NCI-H187 (cell line): ENCODE data around the gene CRY1.
A peak's percentile ranks its signal among the peaks of the same experiment; 100 is the strongest.
"Not testable (repeated sequence)": the region's sequence is repeated elsewhere in the genome, so short reads cannot be mapped to it uniquely, and the experiment has no call there.

Experiments used
- DNase-seq, 2 experiments: peaks; one replicate each; lab custom pipeline; 2025; lab: John Stamatoyannopoulos, UW

CRY1 gene

DNA sequence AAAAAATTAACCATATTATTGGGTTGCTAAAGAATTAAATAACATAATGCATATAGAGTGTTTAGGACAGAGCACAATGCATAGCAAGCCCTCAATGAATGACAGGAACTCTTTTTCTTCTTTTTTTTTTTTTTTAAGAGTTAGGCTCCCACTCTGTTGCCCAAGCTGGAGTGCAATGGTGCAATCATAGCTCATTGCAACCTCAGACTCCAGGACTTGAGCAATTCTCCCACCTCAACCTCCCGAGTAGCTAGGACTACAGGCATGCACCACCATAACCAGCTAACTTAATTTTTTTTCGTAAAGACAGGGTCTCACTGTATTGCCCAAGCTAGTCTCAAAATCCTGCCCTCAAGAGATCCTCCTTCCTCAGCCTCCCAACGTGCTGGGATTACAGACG is 85.9 kb downstream of the CRY1 start:
- no peak for DNase-seq

DNA sequence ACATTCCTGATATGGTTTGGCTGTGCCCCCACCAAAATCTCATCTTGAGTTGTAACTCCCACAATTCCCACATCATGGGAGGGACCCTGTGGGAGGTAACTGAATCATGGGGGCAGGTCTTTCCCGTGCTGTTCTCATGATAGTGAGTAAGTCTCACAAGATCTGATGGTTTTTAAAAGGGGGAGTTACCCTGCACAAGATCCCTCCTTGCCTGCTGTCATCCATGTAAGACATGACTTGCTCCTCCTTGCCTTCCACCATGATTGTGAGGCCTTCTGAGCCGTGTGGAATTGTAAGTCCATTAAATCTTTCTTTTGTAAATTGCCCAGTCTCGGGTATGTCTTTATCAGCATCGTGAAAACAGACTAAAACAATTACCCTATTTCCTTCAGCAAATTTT is 90.7 kb downstream of the CRY1 start:
- DNase-seq: not testable (repeated sequence)

DNA sequence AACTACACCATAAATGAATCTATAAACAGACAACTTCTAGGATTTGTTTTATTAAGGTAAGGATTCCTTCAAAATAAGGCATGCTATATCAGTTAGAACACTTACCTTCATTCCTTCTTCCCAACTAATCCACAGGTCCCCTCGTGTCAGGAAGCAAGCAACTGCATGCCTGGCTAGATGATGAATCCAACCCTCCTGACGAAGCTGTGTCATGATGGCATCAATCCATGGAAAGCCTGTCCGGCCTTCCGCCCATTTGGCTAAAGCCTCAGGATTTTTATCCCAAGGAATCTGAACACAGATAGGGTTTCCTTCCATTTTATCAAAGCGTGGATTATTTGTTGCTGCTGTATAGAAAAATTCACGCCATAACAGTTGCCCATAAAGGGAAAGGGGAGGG is 93.9 kb downstream of the CRY1 start:
- no peak for DNase-seq

DNA sequence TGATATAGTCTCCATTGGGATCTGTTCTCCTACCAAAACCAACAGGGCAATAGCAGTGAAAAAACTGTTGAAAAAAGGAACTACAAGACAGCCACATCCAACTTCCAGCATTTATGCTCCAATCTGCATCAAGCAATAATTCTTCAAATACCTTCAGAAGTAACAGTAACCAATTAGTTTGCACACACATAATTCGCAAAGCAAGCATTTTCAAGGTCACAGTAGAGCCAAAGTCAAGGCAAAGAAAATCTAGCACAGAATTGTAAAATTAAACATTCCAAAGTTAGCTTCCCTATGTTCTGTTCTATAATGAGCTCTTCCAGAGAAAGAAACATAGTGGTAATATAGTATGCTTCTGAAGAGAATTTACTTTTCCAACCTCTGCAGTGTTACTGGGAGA is 95.4 kb downstream of the CRY1 start:
- no peak for DNase-seq

DNA sequence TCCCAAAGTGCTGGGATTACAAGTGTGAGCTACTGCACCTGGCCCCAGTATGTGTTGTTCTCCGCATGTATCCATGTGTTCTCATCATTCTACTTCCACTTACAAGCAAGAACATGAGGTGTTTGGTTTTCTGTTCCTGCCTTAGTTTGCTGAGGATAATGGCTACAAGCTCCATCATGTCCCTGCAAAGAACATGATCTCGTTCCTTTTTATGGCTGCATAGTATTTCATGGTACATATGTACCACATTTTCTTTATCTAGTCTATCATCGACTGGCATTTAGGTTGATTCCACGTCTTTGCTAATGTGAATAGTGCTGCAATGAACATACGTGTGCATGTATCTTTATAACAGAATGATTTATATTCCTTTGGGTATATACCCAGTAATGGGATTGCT is 97.2 kb downstream of the CRY1 start:
- DNase-seq: not testable (repeated sequence)

DNA sequence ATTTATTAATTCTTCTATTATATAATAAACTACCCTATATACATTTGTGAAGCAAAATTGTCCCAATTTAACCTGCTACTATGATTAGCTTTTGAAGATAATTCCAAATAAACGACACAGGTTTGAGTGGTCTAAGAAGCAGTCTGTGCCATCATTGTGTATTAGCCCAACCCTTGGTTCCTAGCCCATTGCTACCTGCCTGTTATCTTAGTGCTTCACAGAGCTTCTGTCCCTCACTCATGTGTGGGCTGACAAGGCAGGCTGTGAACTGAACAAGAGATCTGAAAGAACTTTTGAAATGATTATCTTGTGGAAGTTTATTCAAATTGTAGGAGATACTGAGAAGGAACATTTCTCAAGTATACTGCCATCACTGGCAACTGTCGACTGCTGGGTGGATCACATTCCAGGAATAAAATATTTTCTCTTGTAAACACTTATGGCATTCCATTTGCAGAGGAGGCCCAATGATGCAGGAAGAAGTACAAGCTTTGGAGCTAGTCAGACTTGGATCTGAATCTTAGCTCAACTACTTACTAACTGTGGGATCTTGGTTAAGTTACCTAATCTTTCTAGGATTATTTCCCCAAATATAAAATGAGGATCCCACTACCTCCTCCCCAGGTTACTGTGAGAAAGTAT is 98.6 kb downstream of the CRY1 start:
- no peak for DNase-seq

DNA sequence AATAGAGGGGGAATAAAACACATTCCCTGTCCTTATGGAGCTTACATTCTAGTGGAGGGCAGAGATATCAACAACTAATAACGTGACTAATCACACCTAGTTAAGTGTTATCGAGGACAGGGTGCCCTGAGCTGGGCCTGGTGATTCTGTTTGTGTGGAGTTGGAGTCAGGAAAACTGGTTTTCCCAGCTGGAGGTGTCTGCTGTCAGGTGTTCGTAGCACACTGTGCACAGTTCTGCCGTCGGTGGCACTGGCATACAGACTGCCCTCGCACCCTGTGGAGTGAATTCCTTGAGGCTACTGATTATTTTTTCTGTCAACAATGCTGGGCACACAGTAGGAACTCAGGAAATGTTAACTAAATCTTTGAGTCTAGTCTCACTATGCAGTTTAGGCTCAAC is 105.5 kb downstream of the CRY1 start:
- DNase-seq: no peak

DNA sequence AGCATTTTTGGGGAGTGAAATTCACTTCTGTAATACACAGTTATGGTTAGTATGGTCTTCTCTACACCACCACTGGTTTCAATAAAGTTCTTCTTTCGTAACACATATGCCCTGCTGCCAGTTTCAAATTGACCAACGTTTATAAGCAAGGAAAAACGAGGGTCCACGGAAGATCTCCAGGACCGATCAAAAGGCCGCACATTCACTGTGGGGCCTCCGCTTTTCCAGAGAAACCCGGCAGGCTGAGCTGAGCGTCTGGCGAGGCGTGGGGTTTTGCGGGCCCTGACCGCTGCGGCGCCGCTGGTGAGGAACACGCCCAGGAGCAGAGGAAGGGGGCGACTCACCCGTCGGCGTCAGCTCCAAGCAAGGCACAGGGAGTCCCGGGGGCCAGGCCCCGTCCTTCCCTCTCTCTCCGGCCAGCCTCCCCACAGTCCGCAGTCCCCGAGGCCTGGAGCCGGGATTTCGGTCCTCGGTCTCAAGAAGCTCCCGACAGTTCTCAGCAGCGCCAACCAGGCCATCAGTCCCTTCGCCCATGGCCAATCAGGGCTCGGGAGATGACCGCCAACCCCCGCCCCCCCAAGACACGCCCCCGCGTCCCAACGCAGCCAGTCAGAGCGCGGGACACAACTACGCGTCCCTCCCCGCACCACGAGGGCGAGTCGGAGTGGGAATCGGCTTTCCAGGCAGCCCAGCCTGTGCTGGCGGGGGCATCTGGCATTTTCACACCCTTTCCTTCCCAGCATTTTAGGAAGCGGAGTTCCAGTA is 106.5 kb downstream of the CRY1 start, which contains the start of gene MTERF2:
MTERF2 (minus strand) TSS at position 522 of the 765 bp plus-strand sequence. CDS start 8,432 bp downstream, outside the sequence.
- peak; percentile 84 to 95 for DNase-seq

DNA sequence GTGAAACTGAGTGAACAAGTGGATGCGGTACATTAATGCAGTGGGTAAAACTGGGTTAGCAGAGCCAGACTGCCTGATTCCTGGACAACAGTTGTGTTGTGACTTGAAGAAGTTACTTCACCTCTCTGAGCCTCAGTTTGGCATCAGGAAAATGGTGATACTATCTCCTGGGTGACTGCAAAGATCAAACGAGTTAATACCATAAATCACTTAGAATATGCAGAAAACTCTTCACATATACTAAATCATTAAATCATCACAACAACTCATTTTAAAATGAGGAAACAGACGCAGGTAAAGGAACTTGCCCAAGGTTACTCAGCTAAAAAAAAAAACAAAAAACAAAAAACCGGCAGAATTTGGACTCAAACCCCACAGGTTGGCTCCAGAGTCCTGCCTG is 107.2 kb downstream of the CRY1 start:
- DNase-seq: no peak

DNA sequence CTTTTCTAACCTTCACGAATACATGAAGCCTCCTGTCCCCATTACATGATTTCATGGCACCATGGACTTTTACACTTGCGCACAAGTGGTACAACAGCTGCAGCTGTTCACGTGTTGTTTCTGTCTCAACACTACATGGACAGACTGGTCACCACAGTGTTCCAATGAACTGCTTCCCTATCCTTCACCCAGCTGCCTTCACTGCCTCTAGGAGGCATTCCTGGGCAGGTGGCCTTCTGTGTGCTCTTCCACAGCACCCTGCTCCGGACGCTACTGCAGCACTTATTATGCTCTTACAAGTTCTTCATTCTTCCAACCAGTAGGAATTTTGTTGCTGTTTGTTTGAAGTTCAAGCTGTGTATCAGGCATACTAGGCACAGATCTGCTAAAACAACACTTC is 107.9 kb downstream of the CRY1 start:
- no peak for DNase-seq

DNA sequence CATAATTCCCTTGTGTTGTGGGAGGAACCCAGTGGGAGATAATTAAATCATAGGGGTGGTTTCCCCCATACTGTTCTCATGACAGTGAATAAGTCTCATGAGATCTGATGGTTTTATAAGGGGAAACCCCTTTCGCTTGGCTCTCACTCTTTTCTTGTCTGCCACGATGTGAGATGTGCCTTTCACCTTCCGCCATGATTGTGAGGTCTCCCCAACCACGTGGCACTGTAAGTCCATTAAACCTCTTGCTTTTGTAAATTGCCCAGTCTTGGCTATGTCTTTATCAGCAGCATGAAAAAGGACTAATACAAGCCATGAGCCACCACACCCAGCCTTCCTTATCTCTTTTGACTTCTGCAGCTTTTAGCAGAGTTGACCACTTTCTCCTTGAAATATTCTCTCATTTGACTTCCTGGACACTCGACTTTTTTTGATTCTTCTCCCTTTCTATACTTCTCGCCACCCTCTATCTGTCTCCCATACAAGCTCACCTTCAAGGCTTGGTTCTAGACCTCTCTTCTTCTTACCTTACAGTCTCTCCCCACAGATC is 108.7 kb downstream of the CRY1 start:
- no peak for DNase-seq

DNA sequence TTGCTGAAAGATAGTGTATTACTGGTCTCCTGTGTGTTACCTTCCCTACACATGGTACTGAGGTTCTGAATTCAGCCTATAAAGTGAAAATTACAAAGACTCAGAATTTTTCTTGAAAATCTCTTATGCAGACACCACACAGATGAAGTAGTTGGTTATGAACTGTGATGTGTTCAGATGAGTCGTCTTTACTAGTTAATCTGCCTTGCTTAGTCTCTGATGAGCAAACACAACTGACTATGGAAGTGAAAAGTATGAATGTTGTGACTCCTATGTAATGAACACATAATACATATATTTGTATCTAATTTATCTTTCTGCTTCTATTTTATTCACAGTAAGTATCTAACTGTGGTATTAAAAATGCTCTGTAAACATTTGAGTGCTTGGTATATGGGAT is 111.1 kb downstream of the CRY1 start:
- no peak for DNase-seq

DNA sequence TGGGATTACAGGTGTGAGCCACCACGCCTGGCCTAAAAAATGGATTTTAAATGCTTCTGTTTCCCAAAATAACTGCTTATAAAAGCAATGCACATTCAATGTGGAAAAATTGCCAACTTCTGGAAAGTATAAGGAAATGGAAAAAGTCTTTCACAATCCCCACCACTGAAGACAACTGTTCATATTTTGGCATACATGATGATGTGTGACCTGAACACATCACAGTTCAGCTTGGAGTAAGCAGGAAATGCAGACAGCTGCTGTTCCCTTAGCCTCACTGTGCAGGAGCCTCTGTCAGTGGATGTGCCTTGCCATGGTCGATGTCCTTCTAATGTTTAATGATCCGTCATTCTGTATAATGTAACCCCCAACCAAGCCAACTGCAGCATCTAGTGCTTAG is 111.6 kb downstream of the CRY1 start:
- no peak for DNase-seq

DNA sequence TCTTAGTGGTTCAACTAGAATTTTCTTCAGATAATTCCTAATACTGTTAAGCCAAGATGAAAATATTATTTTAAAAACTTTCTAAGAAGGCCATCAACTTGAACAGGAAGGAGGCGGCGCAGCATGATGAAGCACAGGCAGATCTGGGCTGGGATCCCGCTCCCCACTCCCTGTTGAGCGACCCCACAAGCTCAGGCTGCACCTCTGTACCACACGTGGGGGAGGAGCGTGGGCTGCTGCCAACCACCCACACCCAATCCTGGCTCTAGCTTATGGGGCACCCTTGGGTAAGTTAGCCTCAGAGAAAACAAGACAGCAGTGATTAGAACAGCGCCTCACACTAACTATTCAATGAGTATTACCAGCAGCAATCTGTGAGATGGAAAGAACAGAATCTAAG is 112.4 kb downstream of the CRY1 start:
- DNase-seq: no peak

DNA sequence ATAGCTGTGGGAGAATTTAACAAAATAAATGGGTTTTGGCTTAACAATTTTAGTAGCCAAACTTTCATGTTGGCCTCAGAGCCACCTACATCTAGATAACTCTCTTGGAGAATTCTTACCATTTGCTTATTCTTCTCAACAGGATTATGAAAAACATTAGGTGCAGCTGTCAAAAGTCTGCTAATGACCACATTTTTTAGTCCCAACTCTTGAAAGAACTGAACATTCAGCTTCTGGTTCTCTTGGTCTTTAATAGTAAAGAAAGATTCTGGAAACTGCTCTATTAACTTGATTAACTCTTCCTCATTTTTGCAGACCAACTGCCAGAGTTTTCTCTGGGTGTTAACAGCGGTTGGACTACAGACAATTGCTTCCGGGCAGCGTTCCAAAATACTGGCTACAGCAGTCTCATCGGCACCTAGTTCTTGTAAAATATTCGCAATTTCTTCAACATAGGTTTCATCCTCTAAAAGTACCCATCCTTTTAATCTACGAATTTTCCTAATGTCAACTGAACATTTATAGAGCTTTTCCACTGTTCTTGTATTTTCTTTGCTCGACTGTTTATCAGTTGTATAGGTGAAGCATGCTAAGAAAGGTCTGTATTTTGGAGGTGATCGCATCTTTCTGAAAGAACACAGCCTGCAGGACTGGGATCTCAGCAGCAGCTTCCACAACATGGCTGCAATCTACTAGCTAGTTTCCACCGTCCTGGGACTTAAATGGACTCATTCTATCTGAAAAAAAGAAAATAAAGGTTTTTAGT is 115.1 kb downstream of the CRY1 start:
- DNase-seq: no peak

DNA sequence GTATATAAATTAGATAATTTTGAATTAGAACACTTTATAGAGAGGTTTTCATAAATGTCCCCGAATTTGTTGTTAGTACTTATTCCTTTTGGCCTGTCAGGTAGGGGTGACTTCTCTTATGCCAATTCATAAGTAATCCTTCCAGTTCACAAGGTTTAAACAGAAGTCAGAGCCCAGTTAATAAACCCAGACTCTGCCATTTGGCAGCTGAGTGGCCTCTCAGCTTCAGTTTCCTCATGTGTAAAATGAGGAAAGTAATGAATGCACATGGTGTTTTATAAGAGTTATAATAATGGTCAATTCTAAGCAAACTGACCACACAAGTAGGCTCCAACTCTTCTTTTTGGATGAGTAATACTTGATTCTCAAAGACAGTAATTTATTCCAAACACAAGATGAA is 116.7 kb downstream of the CRY1 start:
- DNase-seq: no peak

DNA sequence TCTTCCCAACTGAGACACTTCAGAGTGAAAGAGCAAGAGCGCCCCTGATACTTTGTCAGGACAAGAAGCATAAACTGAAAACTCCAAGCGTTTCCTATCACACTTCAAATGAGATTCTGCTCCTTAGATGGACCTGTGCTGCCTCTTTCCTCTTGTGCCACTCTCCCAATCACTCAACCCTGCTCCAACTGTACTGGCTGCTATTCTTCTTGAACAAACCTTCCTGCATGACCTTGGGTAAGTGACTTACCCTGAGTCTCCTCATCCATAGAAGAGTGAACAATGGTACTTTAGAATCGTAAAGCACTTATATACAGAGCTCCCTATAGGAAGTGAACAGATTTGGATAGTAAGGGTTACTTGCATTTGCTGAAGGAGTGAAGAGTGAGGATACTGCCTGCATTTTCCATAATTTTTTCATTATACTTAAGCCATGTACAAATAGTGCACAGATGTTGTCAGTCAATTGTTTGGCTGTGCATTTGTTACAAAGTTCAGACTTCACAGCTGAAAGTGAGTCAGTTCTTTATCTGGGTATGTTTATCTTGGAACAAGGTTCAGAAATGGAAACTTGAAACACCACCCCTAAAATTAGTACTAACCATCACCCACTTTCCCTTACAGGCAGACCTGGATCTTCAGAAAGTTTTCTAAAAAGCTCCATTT is 117.2 kb downstream of the CRY1 start:
- DNase-seq: no peak

DNA sequence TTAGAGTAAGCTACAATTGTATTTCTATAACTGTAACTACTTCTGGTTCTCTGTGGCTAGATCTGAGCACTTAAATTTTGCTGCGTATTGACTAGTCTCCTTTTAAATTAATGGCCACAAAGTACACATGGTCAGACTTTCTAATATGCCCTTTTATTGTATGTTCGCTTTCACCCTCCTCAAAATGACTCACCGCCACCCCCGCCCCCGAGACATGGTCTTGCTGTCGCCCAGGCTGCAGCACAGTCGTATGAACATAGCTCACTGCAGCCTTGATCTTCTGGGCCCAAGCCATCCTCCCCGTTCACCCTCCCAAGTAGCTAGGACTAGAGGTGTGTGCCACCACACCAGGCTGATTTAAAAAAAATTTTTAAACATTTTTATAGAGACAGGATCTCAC is 118.3 kb downstream of the CRY1 start:
- DNase-seq: no peak

DNA sequence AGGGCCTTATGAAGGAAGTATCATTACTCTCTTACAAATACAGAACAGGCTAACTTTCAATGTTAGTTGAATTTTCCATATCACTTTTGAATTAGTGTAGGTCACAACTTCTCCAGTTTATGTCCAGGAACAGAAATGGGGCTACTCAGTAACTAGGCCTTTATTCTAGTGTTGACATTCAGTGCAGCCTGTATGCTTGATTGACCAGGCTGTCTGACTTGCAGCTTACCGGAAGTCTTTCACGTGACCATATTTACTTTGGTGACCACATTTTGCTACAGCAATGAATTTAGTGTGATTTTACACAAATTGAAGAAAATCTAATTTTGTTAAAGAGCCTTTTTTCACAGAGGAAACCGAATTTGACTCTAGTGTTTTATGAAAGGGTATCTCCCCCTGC is 118.8 kb downstream of the CRY1 start:
- DNase-seq: no peak

DNA sequence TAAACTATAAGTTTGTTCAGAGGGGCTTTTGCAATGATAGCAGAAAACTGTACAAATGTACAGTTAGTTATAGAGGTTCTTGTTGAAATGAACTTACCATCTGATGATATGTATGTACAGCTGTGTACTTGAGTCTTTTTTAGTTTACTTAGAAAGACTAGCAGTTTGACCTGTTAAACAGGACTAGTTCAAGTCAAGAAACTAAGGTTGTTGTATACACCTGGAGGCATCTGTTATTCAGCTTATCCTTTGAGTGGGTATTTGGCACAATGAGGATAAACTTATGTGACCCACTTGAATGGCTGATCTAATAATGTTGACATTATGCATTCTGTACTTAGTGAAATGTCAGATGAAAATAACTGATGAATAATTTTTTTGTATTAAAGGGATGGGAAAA is 119.8 kb downstream of the CRY1 start:
- DNase-seq: no peak

DNA sequence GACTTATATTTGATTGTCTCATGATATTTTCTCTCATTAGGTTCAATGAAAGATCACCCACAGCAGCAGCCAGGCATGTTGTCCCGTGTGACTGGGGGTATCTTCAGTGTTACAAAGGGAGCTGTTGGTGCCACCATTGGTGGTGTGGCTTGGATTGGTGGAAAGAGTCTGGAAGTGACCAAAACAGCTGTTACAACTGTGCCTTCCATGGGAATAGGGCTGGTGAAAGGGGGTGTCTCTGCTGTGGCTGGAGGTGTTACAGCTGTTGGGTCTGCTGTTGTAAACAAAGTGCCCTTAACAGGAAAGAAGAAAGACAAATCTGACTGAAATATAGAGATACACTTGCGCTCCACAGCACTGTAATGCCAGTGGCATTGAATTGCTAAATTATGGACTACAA is 122.3 kb downstream of the CRY1 start:
- no peak for DNase-seq

DNA sequence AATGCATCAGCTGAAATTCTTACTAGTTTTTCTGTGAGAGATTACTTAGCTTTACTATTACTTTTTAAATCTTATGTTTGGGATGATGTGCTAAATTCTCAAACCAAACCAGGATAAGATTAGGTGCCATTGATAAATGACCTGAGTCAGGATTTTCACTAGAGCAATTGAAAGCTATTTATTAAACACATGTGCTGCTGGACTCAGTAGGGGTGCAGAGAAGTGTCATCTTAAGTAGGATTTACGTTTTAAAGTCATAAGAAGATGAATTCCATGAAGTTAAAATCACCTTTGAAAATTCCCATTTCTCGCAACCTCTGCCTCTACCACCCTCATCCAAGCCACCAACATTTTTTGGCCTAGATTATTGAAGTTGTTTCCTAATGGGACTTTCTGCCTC is 128.8 kb downstream of the CRY1 start:
- no peak for DNase-seq
